ENCODE results near the gene NDUFA8. TPM values are rescaled to one million over a fixed set of nuclear protein-coding genes. Genes with fewer than 3 reads are reported as not detected.
A peak's percentile ranks its signal among the peaks of the same experiment; 100 is the strongest.

Gene NDUFA8
- total and polyA plus RNA-seq, 9 of the 15 experiments (the other 6 are each of a cell fraction or from before 2014, with no cell fraction given), result 105 to 212 (median 133) TPM

- no peak for TF ChIP-seq FOXA3 (CRISPR knock-in tag; conservative IDR thresholded peaks at IDR 0.05 in 1 of 2, IDR thresholded peaks at IDR 0.05 in 1 of 2)
- TF ChIP-seq ZNF184 (CRISPR knock-in tag; IDR thresholded peaks at IDR 0.05), result peak; percentile 61; the same call in 1 of the 2 replicates
- TF ChIP-seq ZNF232 (CRISPR knock-in tag; IDR thresholded peaks at IDR 0.05), result 0 out of 2 replicates have a peak, but pooled peaks have one; percentile 29
- TF ChIP-seq CBFA2T3 (IDR thresholded peaks at IDR 0.05), result no peak
- no peak for TF ChIP-seq ZNF551 (CRISPR knock-in tag; IDR thresholded peaks at IDR 0.05)
- TF ChIP-seq GATAD2A (IDR thresholded peaks at IDR 0.05), result no peak
- peak; percentile 93 for TF ChIP-seq POLR2A (conservative IDR thresholded peaks at IDR 0.05)
- TF ChIP-seq ILK (tag; IDR thresholded peaks at IDR 0.05; ENCODE audit: borderline replicate concordance, low read depth), result no peak
- TF ChIP-seq ZBTB11 (CRISPR knock-in tag; IDR thresholded peaks at IDR 0.05), result no peak
- TF ChIP-seq ZBTB5 (IDR thresholded peaks at IDR 0.05), result no peak
- no peak for TF ChIP-seq BRD9 (IDR thresholded peaks at IDR 0.05; ENCODE audit: low read depth, partially characterized antibody)
- peak; percentile 95 for TF ChIP-seq PHF8 (IDR thresholded peaks at IDR 0.05; ENCODE audit: borderline replicate concordance, low read length)
- peak; percentile 84 for TF ChIP-seq POLR2G (IDR thresholded peaks at IDR 0.05; ENCODE audit: low read depth, low read length)
- TF ChIP-seq ZNF134 (CRISPR knock-in tag; conservative IDR thresholded peaks at IDR 0.05), result no peak
- no peak for TF ChIP-seq E2F5 (CRISPR knock-in tag; IDR thresholded peaks at IDR 0.05)
- no peak for TF ChIP-seq ZNF695 (CRISPR knock-in tag; IDR thresholded peaks at IDR 0.05)
- no peak for TF ChIP-seq BCLAF1 (IDR thresholded peaks at IDR 0.05; ENCODE audit: borderline replicate concordance in 1 of 2, control insufficient read depth in 1 of 2, low read depth in 2 of 2, low read length in 1 of 2)
Measured at GRCh38 chr9:122159026-122159924, at the start of gene NDUFA8, which contains the start of gene MORN5 (continued).

Data from K562 (cell line).